HEK293 (cell line): ENCODE measurements around the gene SPATA31D1.

ENCODE experiments used
- ZNF311 ChIP-seq: fragments of 450-650 bp; formaldehyde crosslinking; IDR thresholded peaks from 2 replicates; pipeline ENCODE4 v1.5.1; 2017; ENCODE audit warnings: missing biosample characterization, missing genetic modification characterization, borderline replicate concordance
- ZNF548 ChIP-seq: fragments of 450-650 bp; formaldehyde crosslinking; IDR thresholded peaks from 2 replicates; pipeline ENCODE4 v1.5.1; 2016; ENCODE audit warnings: missing biosample characterization, missing genetic modification characterization
- ZNF560 ChIP-seq: fragments of 450-650 bp; formaldehyde crosslinking; IDR thresholded peaks from 2 replicates; pipeline ENCODE4 v1.5.1; 2017; ENCODE audit warnings: missing biosample characterization, missing genetic modification characterization, borderline replicate concordance

DNA sequence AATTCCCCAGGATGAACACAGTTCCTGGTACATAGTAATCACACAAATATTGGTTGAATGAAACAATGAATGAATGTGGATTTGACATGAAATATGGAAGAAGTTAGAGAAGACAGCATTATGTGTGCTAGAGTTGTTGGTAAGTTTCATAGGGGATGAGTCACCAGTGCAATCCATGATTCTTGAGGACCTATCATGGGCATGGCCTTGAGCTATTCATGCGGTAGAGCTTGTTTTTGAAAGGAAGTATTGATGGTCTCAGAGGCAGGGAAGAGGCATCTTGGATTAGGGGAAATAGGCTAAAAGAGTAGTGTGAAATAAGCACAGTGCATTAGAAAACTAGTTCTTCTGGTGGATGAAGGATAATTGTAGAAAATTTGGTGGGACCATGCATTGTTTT lies 22.1 kb downstream of the SPATA31D1 start:
- TF ChIP-seq ZNF560 (tag by site-specific recombination) (no peak), ZNF548 (tag by site-specific recombination) (no peak), ZNF311 (tag by site-specific recombination) (no peak)
